GM03348 (cell line): ENCODE measurements around the gene MED13.
A peak's percentile ranks its signal among the peaks of the same experiment; 100 is the strongest.
"Not testable (repeated sequence)": the region's sequence is repeated elsewhere in the genome, so short reads cannot be mapped to it uniquely, and the experiment has no call there.

Experiments
- DNase-seq: peaks from one replicate; pipeline ENCODE4 v3.0.0; 2012; ENCODE audit warnings: low spot score

MED13 gene

GRCh38 chr17:62052765-62053338 lies 12.2 kb downstream of the MED13 start:
- DNase-seq, result no peak

- no peak for DNase-seq
These were observed 14.0 kb downstream of the MED13 start for GRCh38 chr17:62051053-62051452.

GRCh38 chr17:62049299-62049698 lies 15.8 kb downstream of the MED13 start:
- no peak for DNase-seq

- DNase-seq, result no peak
These were observed 16.8 kb downstream of the MED13 start for GRCh38 chr17:62048262-62048661.

- no peak for DNase-seq
These were observed 19.6 kb downstream of the MED13 start for GRCh38 chr17:62045517-62045916.

GRCh38 chr17:62045109-62045508 lies 20.0 kb downstream of the MED13 start:
- DNase-seq, result no peak

GRCh38 chr17:62043602-62044001 lies 21.5 kb downstream of the MED13 start:
- DNase-seq, result no peak

- no peak for DNase-seq
These were observed 21.9 kb downstream of the MED13 start for GRCh38 chr17:62043140-62043539.

GRCh38 chr17:62038248-62038647 lies 26.8 kb downstream of the MED13 start:
- no peak for DNase-seq

- DNase-seq, result no peak
These were observed 31.8 kb downstream of the MED13 start for GRCh38 chr17:62033317-62033716.

- no peak for DNase-seq
These were observed 32.6 kb downstream of the MED13 start for GRCh38 chr17:62032480-62032879.

- no peak for DNase-seq
These were observed 34.8 kb downstream of the MED13 start for GRCh38 chr17:62030264-62030663.

GRCh38 chr17:62024866-62025265 lies 40.2 kb downstream of the MED13 start:
- no peak for DNase-seq

- peak; percentile 10 for DNase-seq
These were observed 47.2 kb downstream of the MED13 start for GRCh38 chr17:62017912-62018311.

- DNase-seq, result peak; percentile 40
These were observed 47.6 kb downstream of the MED13 start for GRCh38 chr17:62017496-62017895.

GRCh38 chr17:62014526-62014925 lies 50.6 kb downstream of the MED13 start:
- no peak for DNase-seq

GRCh38 chr17:62009220-62009619 lies 55.9 kb downstream of the MED13 start:
- no peak for DNase-seq

- no peak for DNase-seq
These were observed 56.8 kb downstream of the MED13 start for GRCh38 chr17:62008294-62008693.

- DNase-seq, result no peak
These were observed 60.7 kb downstream of the MED13 start for GRCh38 chr17:62004388-62004787.

- DNase-seq, result not testable (repeated sequence)
These were observed 61.9 kb downstream of the MED13 start for GRCh38 chr17:62003141-62003540.

GRCh38 chr17:62001105-62001504 lies 64.0 kb downstream of the MED13 start:
- no peak for DNase-seq

GRCh38 chr17:62000186-62000585 lies 64.9 kb downstream of the MED13 start:
- DNase-seq, result no peak

GRCh38 chr17:61998534-61998933 lies 66.5 kb downstream of the MED13 start:
- DNase-seq, result not testable (repeated sequence)

GRCh38 chr17:61997664-61998063 lies 67.4 kb downstream of the MED13 start:
- peak; percentile 22 for DNase-seq
